Endodermal cell (in vitro differentiated cells): ENCODE results near the gene DNASE1L1. TPM values are rescaled to one million over a fixed set of nuclear protein-coding genes. Genes with fewer than 3 reads are reported as not detected.

Source experiments
- DNase-seq: peaks from one replicate; pipeline ENCODE4 v3.0.0-alpha.2; 2017
- H3K27ac ChIP-seq: 2 replicates; pipeline ENCODE4 v1.5.1; 2013; ENCODE audit warnings: mild to moderate bottlenecking, low read depth, low read length, moderate library complexity
- H3K27me3 ChIP-seq: 2 replicates; pipeline ENCODE4 v1.6.1; 2013; ENCODE audit warnings: mild to moderate bottlenecking, low read length, moderate library complexity; ENCODE audit not compliant: insufficient read depth, control insufficient read depth, poor library complexity, severe bottlenecking
- H3K36me3 ChIP-seq: 2 replicates; pipeline ENCODE4 v1.7.0; 2013; ENCODE audit warnings: mild to moderate bottlenecking, low read length, moderate library complexity; ENCODE audit not compliant: control insufficient read depth, insufficient read depth
- H3K4me1 ChIP-seq: one replicate; pipeline ENCODE4 v1.7.0; 2013; ENCODE audit warnings: low read length; ENCODE audit not compliant: control insufficient read depth, insufficient read depth
- H3K4me3 ChIP-seq: 2 replicates; pipeline ENCODE4 v1.5.1; 2013; ENCODE audit warnings: mild to moderate bottlenecking, low read length, moderate library complexity
- H3K9ac ChIP-seq: 2 replicates; pipeline ENCODE4 v1.6.1; 2013; ENCODE audit warnings: mild to moderate bottlenecking, low read length, moderate library complexity; ENCODE audit not compliant: poor library complexity, severe bottlenecking; ENCODE audit errors: extremely low read depth
- H3K9me3 ChIP-seq: 2 replicates; pipeline ENCODE4 v1.6.1; 2013; ENCODE audit warnings: mild to moderate bottlenecking, low read length, moderate library complexity; ENCODE audit not compliant: control insufficient read depth
- H3K27ac Mint-ChIP-seq: 2 replicates; pipeline ENCODE4 v1.8.0; 2020; ENCODE audit warnings: mixed read lengths
- H3K27me3 Mint-ChIP-seq: 2 replicates; pipeline ENCODE4 v1.8.0; 2021; ENCODE audit warnings: mild to moderate bottlenecking, mixed read lengths; ENCODE audit not compliant: insufficient read depth
- H3K36me3 Mint-ChIP-seq: 2 replicates; pipeline ENCODE4 v1.8.0; 2020; ENCODE audit warnings: low read depth, mixed read lengths
- H3K4me1 Mint-ChIP-seq: 2 replicates; pipeline ENCODE4 v1.8.0; 2020; ENCODE audit warnings: mixed read lengths
- H3K4me3 Mint-ChIP-seq: 2 replicates; pipeline ENCODE4 v1.8.0; 2020; ENCODE audit warnings: mild to moderate bottlenecking, moderate library complexity, mixed read lengths
- H3K9me3 Mint-ChIP-seq: 2 replicates; pipeline ENCODE4 v1.8.0; 2020; ENCODE audit warnings: mild to moderate bottlenecking, mixed read lengths
- CTCF ChIP-seq: fragments of 200-600 bp; sonication (generic); conservative IDR thresholded peaks from 2 replicates; pipeline ENCODE4 v1.5.0; 2021; ENCODE audit warnings: antibody characterized with exemption, mild to moderate bottlenecking
- WGBS, 2 experiments: methylation state at CpG; one replicate each; pipeline versions ENCODE4 v1.1.5 to v1.1.7; 2013; ENCODE audit warnings: missing lambda C conversion rate in 2 of 2, mixed read lengths in 1 of 2; ENCODE audit not compliant: insufficient coverage in 1 of 2, insufficient read length in 1 of 2; 5-methylcytosine and 5-hydroxymethylcytosine counted together
- total RNA-seq, 2 donors: library from RNA; stranded (reverse); fragmentation: NEBNext Ultra II Directional in 1 of 2; extraction: Animal tissue kit (Norgen Biotek cat#: 25700) in 1 of 2; gene quantifications; 2 replicates in 1 of 2; 3 replicates in 1 of 2; pipeline ENCODE4 v1.2.1, GENCODE V29; 2021

DNASE1L1 gene
- total RNA-seq, 2 donors from 2014 or later: 13.8 to 17.0 TPM

- no peak overlapping the region for H3K9ac ChIP-seq
- no peak for TF ChIP-seq CTCF
- no peak overlapping the region for H3K4me3 ChIP-seq
- WGBS, 2 experiments: 92 to 95% methylated on average over 8 to 13 of the region's 13 CpGs
- no peaks in the 10 kb centered on the region for H3K27me3 Mint-ChIP-seq
- peaks cover 41% of the 10 kb centered on the region for H3K36me3 Mint-ChIP-seq
- H3K4me1 ChIP-seq: no peaks in the 10 kb centered on the region
- no peak overlapping the region for H3K4me3 Mint-ChIP-seq
- no peak overlapping the region for H3K27ac ChIP-seq
- no peak for DNase-seq
- peaks cover 70% of the 10 kb centered on the region for H3K36me3 ChIP-seq
- H3K9me3 ChIP-seq: no peaks in the 10 kb centered on the region
- H3K4me1 Mint-ChIP-seq: no peaks in the 10 kb centered on the region
- H3K27me3 ChIP-seq: no peaks in the 10 kb centered on the region
- H3K27ac Mint-ChIP-seq: no peak overlapping the region
- peaks cover 52% of the 10 kb centered on the region for H3K9me3 Mint-ChIP-seq
Measured at GRCh38 chrX:154354516-154354915, 54.5 kb downstream of the DNASE1L1 start.

- Histone ChIP-seq H3K36me3 (peaks cover 72% of the 10 kb centered on the region), H3K4me1 (no peaks in the 10 kb centered on the region), H3K4me3 (no peak overlapping the region), H3K9ac (no peak overlapping the region), H3K27ac (no peak overlapping the region), H3K9me3 (no peaks in the 10 kb centered on the region), H3K27me3 (no peaks in the 10 kb centered on the region)
- DNase-seq: no peak
- Mint-ChIP-seq H3K27ac (no peak overlapping the region), H3K9me3 (peaks cover 51% of the 10 kb centered on the region), H3K27me3 (no peaks in the 10 kb centered on the region), H3K36me3 (peaks cover 40% of the 10 kb centered on the region), H3K4me1 (no peaks in the 10 kb centered on the region), H3K4me3 (no peak overlapping the region)
- no peak for TF ChIP-seq CTCF
- WGBS, 2 experiments: 80 to 96% methylated on average over 1 to 14 of the region's 14 CpGs
Measured at GRCh38 chrX:154354013-154354412, 55.0 kb downstream of the DNASE1L1 start.

- H3K27me3 ChIP-seq: no peaks in the 10 kb centered on the region
- H3K27ac ChIP-seq: no peak overlapping the region
- no peak overlapping the region for H3K9ac ChIP-seq
- Mint-ChIP-seq H3K27me3 (no peaks in the 10 kb centered on the region), H3K4me1 (no peaks in the 10 kb centered on the region), H3K27ac (peak overlapping the region; percentile 30), H3K9me3 (peaks cover 45% of the 10 kb centered on the region), H3K4me3 (no peak overlapping the region), H3K36me3 (peaks cover 38% of the 10 kb centered on the region)
- no peaks in the 10 kb centered on the region for H3K9me3 ChIP-seq
- H3K4me1 ChIP-seq: no peaks in the 10 kb centered on the region
- no peak overlapping the region for H3K4me3 ChIP-seq
- peaks cover 67% of the 10 kb centered on the region for H3K36me3 ChIP-seq
- WGBS, 2 experiments: 96 to 100% methylated on average over 10 to 24 of the region's 24 CpGs
- TF ChIP-seq CTCF: no peak
- no peak for DNase-seq
Measured at GRCh38 chrX:154353172-154353843, 55.7 kb downstream of the DNASE1L1 start.
